H1 (cell line): ENCODE measurements around the gene MMP17.

Experiments used
- CTCF ChIP-seq, 3 experiments: IDR thresholded peaks; 1 replicate in 2 of 3; 2 replicates in 1 of 3; pipeline versions ENCODE4 v1.5.1 to v1.6.1; 2011; ENCODE audit warnings: low read length in 3 of 3, mild to moderate bottlenecking in 3 of 3, inconsistent platforms in 2 of 3, low read depth in 1 of 3, moderate library complexity in 1 of 3; ENCODE audit not compliant: insufficient read depth in 1 of 3; ENCODE audit errors: control extremely low read depth in 1 of 3
- EGR1 ChIP-seq: IDR thresholded peaks from 2 replicates; pipeline ENCODE4 v1.6.1; 2011; ENCODE audit warnings: low read depth, low read length, borderline replicate concordance
- HDAC2 ChIP-seq, 2 experiments: fragments of 300-600 bp in 1 of 2; sonication (generic) in 1 of 2; IDR thresholded peaks; 2 replicates each; pipeline ENCODE4 v1.6.1; 2011 to 2012; ENCODE audit warnings: low read depth in 2 of 2, low read length in 2 of 2, mild to moderate bottlenecking in 2 of 2, moderate library complexity in 2 of 2, borderline replicate concordance in 1 of 2, inconsistent platforms in 1 of 2
- RNF2 ChIP-seq: fragments of 200-900, 300-1000 bp; sonication (generic); IDR thresholded peaks from 2 replicates; pipeline ENCODE4 v1.7.1; 2016; ENCODE audit warnings: borderline replicate concordance, low read depth, mild to moderate bottlenecking, antibody characterized with exemption, low read length; ENCODE audit not compliant: poor library complexity, severe bottlenecking; ENCODE audit errors: missing control alignments

GRCh38 chr12:131845121-131845520 is 16.9 kb downstream of the MMP17 start:
- TF ChIP-seq HDAC2 (IDR thresholded peaks at IDR 0.05; ENCODE audit: borderline replicate concordance in 1 of 2, low read depth in 2 of 2, low read length in 2 of 2) (no peak), CTCF (IDR thresholded peaks at IDR 0.05; ENCODE audit: control extremely low read depth in 1 of 3, insufficient read depth in 1 of 3, low read depth in 1 of 3, low read length in 3 of 3) (no peak), EGR1 (no peak), RNF2 (no peak)
